Spinal cord (tissue), 10 donors: ENCODE results near the gene ZNF583. TPM values are rescaled to one million over a fixed set of nuclear protein-coding genes. Genes with fewer than 3 reads are reported as not detected.

Experiments
- DNase-seq, 6 donors: peaks; one replicate each; pipeline versions ENCODE4 v3.0.0 to v3.0.0-alpha.2; 2013 to 2015; ENCODE audit warnings: low spot score in 6 of 6, low read depth in 4 of 6
- H3K27ac ChIP-seq: one replicate; pipeline ENCODE4 v1.5.1; 2013; ENCODE audit warnings: low read depth, low read length, control low read depth
- H3K27me3 ChIP-seq: one replicate; pipeline ENCODE4 v1.6.1; 2013; ENCODE audit warnings: low read length; ENCODE audit not compliant: control insufficient read depth, insufficient read depth
- H3K36me3 ChIP-seq: one replicate; pipeline ENCODE4 v1.6.1; 2013; ENCODE audit warnings: low read length; ENCODE audit not compliant: control insufficient read depth, insufficient read depth
- H3K4me1 ChIP-seq: one replicate; pipeline ENCODE4 v1.6.1; 2013; ENCODE audit warnings: low read length; ENCODE audit not compliant: control insufficient read depth, insufficient read depth
- H3K4me3 ChIP-seq: one replicate; pipeline ENCODE4 v1.5.1; 2013; ENCODE audit warnings: low read depth, low read length, control low read depth
- H3K9me3 ChIP-seq: one replicate; pipeline ENCODE4 v1.6.1; 2013; ENCODE audit warnings: low read length; ENCODE audit not compliant: control insufficient read depth, insufficient read depth
- WGBS: methylation state at CpG from one replicate; pipeline ENCODE4 v1.1.5; 2013; ENCODE audit warnings: missing lambda C conversion rate; ENCODE audit not compliant: insufficient coverage; 5-methylcytosine and 5-hydroxymethylcytosine counted together
- polyA plus RNA-seq, 2 donors: library from polyadenylated mRNA; unstranded; fragments of 120-200 nt; gene quantifications; one replicate each; pipeline ENCODE4 v1.2.1, GENCODE V29; 2013; ENCODE audit not compliant: insufficient read length in 2 of 2
- total RNA-seq, 2 donors: library from RNA; depleted of rRNA in 1 of 2; stranded (reverse); fragments of 120-200 nt in 1 of 2; fragments of >200 nt in 1 of 2; gene quantifications; one replicate each; pipeline versions ENCODE4 v1.2.3 to v1.2.4, GENCODE V29; 2013 to 2014
- donor health status: healthy.

The ZNF583 gene
- total and polyA plus RNA-seq, 4 donors = 13.5 to 22.2 (median 17.0) TPM

DNA sequence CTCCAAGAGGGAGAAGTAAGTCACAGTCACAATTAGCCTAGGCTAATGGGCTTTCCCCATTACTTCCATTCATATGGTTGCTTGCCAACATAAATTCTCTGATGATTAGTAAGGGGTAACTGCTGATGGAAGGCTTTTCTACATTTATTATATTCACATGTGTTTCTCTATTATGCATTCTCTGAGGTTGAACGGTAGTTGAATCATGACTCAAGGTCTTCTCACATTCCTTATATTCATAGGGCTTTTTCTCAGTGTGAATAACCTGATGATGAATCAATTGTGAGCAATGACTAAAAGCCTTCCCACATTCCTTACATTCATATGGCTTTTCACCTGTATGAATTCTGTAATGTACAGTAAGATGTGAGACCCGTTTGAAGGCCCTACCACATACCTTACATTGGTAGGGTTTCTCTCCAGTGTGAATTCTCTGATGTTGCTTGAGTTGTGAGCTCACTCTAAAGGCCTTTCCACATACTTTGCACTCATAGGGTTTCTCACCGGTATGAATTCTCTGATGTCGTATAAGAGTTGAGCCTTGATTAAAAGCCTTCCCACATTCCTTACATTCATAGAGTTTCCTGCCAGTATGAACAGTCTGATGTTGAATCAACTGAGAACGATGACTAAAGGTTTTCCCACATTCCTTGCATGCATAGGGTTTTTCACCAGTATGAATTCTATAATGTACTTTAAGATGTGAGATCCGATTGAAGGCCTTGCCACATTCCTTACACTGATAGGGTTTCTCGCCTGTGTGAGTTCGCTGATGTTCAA, 20.1 kb upstream of the ZNF583 start:
- H3K9me3 ChIP-seq = no peaks in the 10 kb centered on the region

DNA sequence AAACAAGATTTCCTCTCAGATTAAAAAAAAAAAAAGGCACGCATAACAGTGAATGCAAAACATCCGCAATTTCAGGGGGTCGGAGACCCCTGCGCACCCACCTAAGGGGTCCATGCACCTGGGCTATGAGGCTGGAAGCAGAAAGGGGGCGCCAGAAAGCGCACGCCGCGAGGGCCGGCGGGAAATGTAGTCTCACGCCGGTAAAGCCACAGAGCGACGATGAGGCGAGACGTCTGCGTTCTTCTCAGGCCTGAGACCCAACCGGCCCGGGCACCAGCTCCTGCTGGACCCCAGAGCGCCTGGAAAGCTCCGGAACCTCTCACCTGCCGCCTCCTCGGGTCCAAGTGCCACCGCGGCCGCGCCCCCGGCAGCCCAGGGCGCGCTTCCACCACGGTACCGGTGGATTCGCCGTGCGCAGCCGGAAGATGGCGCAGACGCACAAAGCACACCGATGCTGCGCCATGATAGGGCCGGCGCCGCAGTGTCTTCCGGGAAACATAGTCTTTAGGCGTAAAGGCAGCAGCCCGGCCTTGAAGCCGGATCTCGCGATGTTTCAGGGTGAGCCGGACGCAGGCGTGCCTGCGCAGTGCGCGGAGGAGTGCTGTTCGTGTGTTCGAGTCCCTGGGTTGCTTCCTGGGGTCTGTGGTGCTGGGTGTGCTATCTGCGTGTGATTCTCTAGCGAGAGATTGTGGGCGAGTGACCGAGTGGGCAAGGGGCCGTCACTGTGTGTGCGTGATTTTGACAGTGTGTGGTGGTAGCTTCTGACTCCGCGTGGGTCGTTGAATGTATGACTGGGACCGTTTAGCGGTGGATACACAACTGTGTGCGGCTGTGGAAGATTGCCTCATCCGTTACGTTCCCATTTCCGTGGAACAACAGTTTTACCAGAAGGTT, 10.8 kb upstream of the ZNF583 start, which contains the start of gene ZNF582:
Gene ZNF582 (minus strand): TSS at position 416 of the 894 bp plus-strand sequence. CDS start 1,782 bp downstream, outside the sequence.
- Histone ChIP-seq H3K9me3 (no peaks in the 10 kb centered on the region), H3K4me3 (peak within 1 kb of the TSS; percentile 71), H3K27me3 (no peaks in the 10 kb centered on the region), H3K4me1 (peaks cover 9% of the 10 kb centered on the region), H3K36me3 (peaks cover 17% of the 10 kb centered on the region), H3K27ac (peak within 1 kb of the TSS; percentile 89)
- DNase-seq = peak; percentile 91 to 100 (median 96)
- under 1% methylated on average over 67 of the region's 73 CpGs for WGBS

More for the DNA sequence above, 20.1 kb upstream of the ZNF583 start:
- peaks cover 6% of the 10 kb centered on the region for H3K36me3 ChIP-seq
- 100% methylated on average over 2 of the region's 8 CpGs for WGBS
- H3K4me3 ChIP-seq = no peak overlapping the region
- H3K27ac ChIP-seq = no peak overlapping the region
- H3K4me1 ChIP-seq = no peaks in the 10 kb centered on the region
- H3K27me3 ChIP-seq = no peaks in the 10 kb centered on the region
- DNase-seq = no peak

GRCh38 chr19:56398809-56399208, 5.3 kb upstream of the ZNF583 start:
- Histone ChIP-seq H3K36me3 (peaks cover 10% of the 10 kb centered on the region), H3K27me3 (no peaks in the 10 kb centered on the region), H3K4me1 (peaks cover 3% of the 10 kb centered on the region), H3K27ac (no peak overlapping the region), H3K9me3 (no peaks in the 10 kb centered on the region), H3K4me3 (no peak overlapping the region)
- no peak for DNase-seq
- 96% methylated on average over 5 of the region's 5 CpGs for WGBS

DNA sequence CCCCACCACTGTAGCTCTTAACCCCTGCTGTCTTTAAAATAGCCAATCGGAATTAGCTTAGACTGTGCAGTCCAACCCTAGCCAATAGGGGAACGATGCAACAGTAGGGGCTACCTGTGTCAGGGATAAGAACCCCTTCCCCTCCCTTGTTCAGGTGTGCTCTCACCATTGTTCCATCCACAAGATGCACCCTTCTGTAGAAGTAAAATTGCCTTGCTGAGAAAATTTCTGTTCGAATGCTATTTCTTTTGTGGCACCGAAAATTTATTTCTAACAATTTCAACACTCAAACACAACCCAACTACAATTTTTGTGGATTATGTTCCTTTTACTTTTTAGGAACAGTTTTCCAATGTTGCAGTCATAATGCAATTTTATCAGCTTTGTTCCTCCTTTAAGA, 3.6 kb upstream of the ZNF583 start:
- no peak overlapping the region for H3K4me3 ChIP-seq
- H3K36me3 ChIP-seq = peaks cover 10% of the 10 kb centered on the region
- peaks cover 5% of the 10 kb centered on the region for H3K4me1 ChIP-seq
- H3K27ac ChIP-seq = no peak overlapping the region
- DNase-seq = no peak
- WGBS = 100% methylated on average over 1 of the region's 4 CpGs
- H3K9me3 ChIP-seq = no peaks in the 10 kb centered on the region
- no peaks in the 10 kb centered on the region for H3K27me3 ChIP-seq

DNA sequence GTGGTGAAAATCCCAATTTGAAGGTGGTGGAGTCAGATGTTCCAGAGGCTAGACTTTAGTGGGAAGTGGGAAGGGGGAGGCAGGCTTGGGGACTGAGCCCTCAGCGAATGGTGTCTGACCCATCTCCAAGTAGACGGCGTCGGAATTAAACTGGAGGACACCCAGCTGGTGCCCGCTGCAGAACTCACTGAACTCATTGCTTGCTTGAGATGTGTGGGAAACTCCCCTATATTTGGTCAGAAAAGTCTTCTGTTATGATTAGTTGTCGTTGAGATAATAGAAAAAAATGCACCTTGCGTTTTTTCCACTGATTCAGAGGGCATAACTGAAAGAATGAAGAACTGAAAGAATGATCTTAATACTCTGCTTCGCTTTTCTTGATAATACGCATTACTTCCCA, 871 bp upstream of the ZNF583 start:
- H3K27me3 ChIP-seq = no peaks in the 10 kb centered on the region
- H3K4me1 ChIP-seq = peaks cover 5% of the 10 kb centered on the region
- peaks cover 7% of the 10 kb centered on the region for H3K36me3 ChIP-seq
- 12% methylated on average over 4 of the region's 9 CpGs for WGBS
- DNase-seq = peak in 2 of 6 donors; percentile 0 to 10
- no peaks in the 10 kb centered on the region for H3K9me3 ChIP-seq
- peak overlapping the region; percentile 96 for H3K27ac ChIP-seq
- H3K4me3 ChIP-seq = peak overlapping the region; percentile 71

GRCh38 chr19:56404705-56405056, 549 bp downstream of the ZNF583 start:
- Histone ChIP-seq H3K4me1 (peaks cover 5% of the 10 kb centered on the region), H3K27me3 (no peaks in the 10 kb centered on the region), H3K9me3 (peaks cover 6% of the 10 kb centered on the region), H3K27ac (no peak overlapping the region), H3K36me3 (peaks cover 19% of the 10 kb centered on the region), H3K4me3 (peak overlapping the region; percentile 71)
- 58% methylated on average over 9 of the region's 9 CpGs for WGBS
- peak in 1 of 6 donors; percentile 1 for DNase-seq

DNA sequence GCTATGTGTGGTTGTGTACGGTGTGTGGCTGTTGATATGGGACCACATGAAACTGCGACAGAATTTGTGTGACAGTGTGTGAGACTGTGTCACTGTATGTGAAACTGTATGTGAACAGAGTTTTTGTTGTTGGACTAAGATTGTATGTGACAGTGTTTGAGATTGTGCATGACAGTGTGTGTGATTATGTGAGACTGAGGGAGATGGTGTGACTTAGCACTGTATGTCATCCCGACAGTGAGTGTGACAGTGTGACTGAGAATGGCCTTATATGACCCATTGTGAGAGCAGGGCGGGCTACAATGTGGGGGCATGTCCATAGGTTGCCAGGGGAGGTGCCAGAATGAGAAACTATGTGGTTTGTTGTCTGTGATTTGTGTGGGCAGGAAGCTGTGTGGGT, 930 bp downstream of the ZNF583 start:
- WGBS = 91% methylated on average over 4 of the region's 4 CpGs
- Histone ChIP-seq H3K4me3 (peak overlapping the region; percentile 71), H3K4me1 (peaks cover 5% of the 10 kb centered on the region), H3K36me3 (peaks cover 23% of the 10 kb centered on the region), H3K9me3 (peaks cover 7% of the 10 kb centered on the region), H3K27ac (no peak overlapping the region), H3K27me3 (no peaks in the 10 kb centered on the region)
- no peak for DNase-seq

DNA sequence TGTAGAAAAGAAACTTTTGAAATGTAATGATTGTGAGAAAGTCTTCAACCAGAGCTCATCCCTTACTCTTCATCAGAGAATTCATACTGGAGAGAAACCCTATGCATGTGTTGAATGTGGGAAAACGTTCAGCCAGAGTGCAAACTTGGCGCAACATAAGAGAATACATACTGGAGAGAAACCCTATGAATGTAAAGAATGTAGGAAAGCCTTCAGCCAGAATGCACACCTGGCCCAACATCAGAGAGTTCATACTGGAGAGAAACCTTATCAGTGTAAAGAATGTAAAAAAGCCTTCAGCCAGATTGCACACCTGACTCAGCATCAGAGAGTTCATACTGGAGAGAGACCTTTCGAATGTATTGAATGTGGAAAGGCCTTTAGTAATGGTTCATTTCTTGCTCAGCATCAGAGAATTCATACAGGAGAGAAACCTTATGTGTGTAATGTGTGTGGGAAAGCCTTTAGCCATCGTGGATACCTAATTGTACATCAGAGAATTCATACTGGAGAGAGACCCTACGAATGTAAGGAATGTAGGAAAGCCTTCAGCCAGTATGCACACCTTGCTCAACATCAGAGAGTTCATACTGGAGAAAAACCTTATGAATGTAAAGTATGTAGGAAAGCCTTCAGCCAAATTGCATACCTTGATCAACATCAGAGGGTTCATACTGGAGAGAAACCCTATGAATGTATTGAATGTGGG, 19.3 kb downstream of the ZNF583 start:
- 100% methylated on average over 2 of the region's 5 CpGs for WGBS
- Histone ChIP-seq H3K9me3 (peaks cover 61% of the 10 kb centered on the region), H3K27me3 (no peaks in the 10 kb centered on the region), H3K27ac (no peak overlapping the region), H3K4me1 (no peaks in the 10 kb centered on the region), H3K4me3 (no peak overlapping the region), H3K36me3 (peaks cover 2% of the 10 kb centered on the region)
- DNase-seq = no peak

DNA sequence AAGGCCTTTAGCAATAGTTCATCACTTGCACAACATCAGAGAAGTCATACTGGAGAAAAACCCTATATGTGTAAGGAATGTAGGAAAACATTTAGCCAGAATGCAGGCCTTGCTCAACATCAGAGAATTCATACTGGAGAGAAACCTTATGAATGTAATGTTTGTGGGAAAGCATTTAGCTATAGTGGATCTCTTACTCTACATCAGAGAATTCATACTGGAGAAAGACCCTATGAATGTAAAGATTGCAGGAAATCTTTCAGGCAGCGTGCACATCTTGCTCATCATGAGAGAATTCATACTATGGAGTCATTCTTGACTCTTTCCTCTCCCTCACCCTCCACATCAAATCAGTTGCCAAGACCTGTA, 19.8 kb downstream of the ZNF583 start:
- Histone ChIP-seq H3K4me3 (no peak overlapping the region), H3K27me3 (no peaks in the 10 kb centered on the region), H3K9me3 (peaks cover 58% of the 10 kb centered on the region), H3K4me1 (no peaks in the 10 kb centered on the region), H3K27ac (no peak overlapping the region), H3K36me3 (peaks cover 2% of the 10 kb centered on the region)
- DNase-seq = no peak
- no CpG with 5 or more reads among the region's 1 CpG for WGBS
